SW480 (cell line): ENCODE data around the gene ASTN1.

Experiments used
- DNase-seq: peaks from one replicate; pipeline ENCODE4 v3.0.0-alpha.2; 2016; ENCODE audit warnings: low spot score

The ASTN1 gene

GRCh38 chr1:177164380-177165068, at the start of gene ASTN1:
Gene ASTN1, minus strand, starts transcription at chr1:177164712. Its CDS starts 36 bp downstream, at chr1:177164676.
- DNase-seq = no peak

- no peak for DNase-seq
These were observed 46.7 kb upstream of the ASTN1 start for GRCh38 chr1:177211231-177211630.

GRCh38 chr1:177210071-177210470, 45.6 kb upstream of the ASTN1 start:
- no peak for DNase-seq

GRCh38 chr1:177209357-177209756, 44.8 kb upstream of the ASTN1 start:
- peak; percentile 57 for DNase-seq

- no peak for DNase-seq
These were observed 44.4 kb upstream of the ASTN1 start for GRCh38 chr1:177208920-177209319.

- DNase-seq = no peak
These were observed 42.4 kb upstream of the ASTN1 start for GRCh38 chr1:177206831-177207355.

GRCh38 chr1:177200290-177200689, 35.8 kb upstream of the ASTN1 start:
- DNase-seq = no peak

- DNase-seq = no peak
These were observed 33.7 kb upstream of the ASTN1 start for GRCh38 chr1:177198243-177198642.

- DNase-seq = no peak
These were observed 25.9 kb upstream of the ASTN1 start for GRCh38 chr1:177190308-177190970.

GRCh38 chr1:177186639-177187038, 22.1 kb upstream of the ASTN1 start:
- no peak for DNase-seq

- no peak for DNase-seq
These were observed 20.7 kb upstream of the ASTN1 start for GRCh38 chr1:177185209-177185608.

- DNase-seq = no peak
These were observed 19.3 kb upstream of the ASTN1 start for GRCh38 chr1:177183836-177184235.

- DNase-seq = peak; percentile 58
These were observed 17.2 kb upstream of the ASTN1 start for GRCh38 chr1:177181631-177182291.

- no peak for DNase-seq
These were observed 16.7 kb upstream of the ASTN1 start for GRCh38 chr1:177181280-177181630.

GRCh38 chr1:177174921-177175634, 10.6 kb upstream of the ASTN1 start:
- DNase-seq = no peak

GRCh38 chr1:177173976-177174375, 9.5 kb upstream of the ASTN1 start:
- no peak for DNase-seq

GRCh38 chr1:177172866-177173265, 8.4 kb upstream of the ASTN1 start:
- DNase-seq = no peak

- no peak for DNase-seq
These were observed 7.8 kb upstream of the ASTN1 start for GRCh38 chr1:177172272-177172671.

GRCh38 chr1:177171536-177172123, 7.1 kb upstream of the ASTN1 start:
- DNase-seq = no peak

GRCh38 chr1:177170756-177171535, 6.4 kb upstream of the ASTN1 start, which contains the start of gene BRINP2:
Gene BRINP2, plus strand, starts transcription at chr1:177170958. Its CDS starts 58,919 bp downstream, at chr1:177229877.
- no peak for DNase-seq

- no peak for DNase-seq
These were observed 542 bp upstream of the ASTN1 start for GRCh38 chr1:177165069-177165439.
